Measurements from ENCODE around the gene SKI. TPM values are rescaled to one million over a fixed set of nuclear protein-coding genes. Genes with fewer than 3 reads are reported as not detected.

SKI gene
- total RNA-seq, 1 experiment from 2014 or later, result 53.7 TPM

- ChIA-PET CTCF (interaction anchor here (0.5 to 1.1 kb wide), 2 partner anchors 27 to 146 kb away, joined by 3 to 4 read pairs; no protein-coding TSS in a partner anchor), POLR2A (interaction anchor here (1.6 kb wide), 1 partner anchor 15 kb away, joined by 3 read pairs; no protein-coding TSS in a partner anchor)
- Mint-ChIP-seq H3K27me3 (ENCODE audit: insufficient read depth, unreplicated experiment) (no peaks in the 10 kb centered on the region), H3K36me3 (ENCODE audit: insufficient read depth, unreplicated experiment) (peaks cover 6% of the 10 kb centered on the region), H3K4me1 (ENCODE audit: insufficient read depth, unreplicated experiment) (peaks cover 29% of the 10 kb centered on the region), H3K27ac (ENCODE audit: low read depth, unreplicated experiment) (no peak overlapping the region), H3K4me3 (ENCODE audit: unreplicated experiment) (no peak overlapping the region), H3K9me3 (ENCODE audit: unreplicated experiment) (no peaks in the 10 kb centered on the region)
- BruUV-seq (replicated peaks), result no TSS peak
- intact Hi-C loops (cut with micrococcal nuclease), result no loop called here
- DNase-seq (ENCODE audit: unreplicated experiment), result no peak
- TF ChIP-seq CTCF (IDR thresholded peaks at IDR 0.05; ENCODE audit: unreplicated experiment), result no peak
These were observed 8.9 kb downstream of the SKI start for GRCh38 chr1:2236695-2237677.

GRCh38 chr1:2237773-2238172 lies 9.7 kb downstream of the SKI start:
- intact Hi-C loops (cut with micrococcal nuclease), result no loop called here
- no peak overlapping the region for H3K4me3 Mint-ChIP-seq (ENCODE audit: unreplicated experiment)
- POLR2A ChIA-PET, result no interaction called here
- peaks cover 25% of the 10 kb centered on the region for H3K4me1 Mint-ChIP-seq (ENCODE audit: insufficient read depth, unreplicated experiment)
- no peaks in the 10 kb centered on the region for H3K27me3 Mint-ChIP-seq (ENCODE audit: insufficient read depth, unreplicated experiment)
- H3K27ac Mint-ChIP-seq (ENCODE audit: low read depth, unreplicated experiment), result no peak overlapping the region
- TF ChIP-seq CTCF (IDR thresholded peaks at IDR 0.05; ENCODE audit: unreplicated experiment), result no peak
- H3K9me3 Mint-ChIP-seq (ENCODE audit: unreplicated experiment), result no peaks in the 10 kb centered on the region
- H3K36me3 Mint-ChIP-seq (ENCODE audit: insufficient read depth, unreplicated experiment), result no peaks in the 10 kb centered on the region
- CTCF ChIA-PET, result interaction anchor here (0.5 to 1.1 kb wide), 3 partner anchors 26 to 145 kb away, joined by 3 to 4 read pairs (median 3); no protein-coding TSS in a partner anchor
- no TSS peak for BruUV-seq (replicated peaks)
- no peak for DNase-seq (ENCODE audit: unreplicated experiment)

- intact Hi-C loops (cut with micrococcal nuclease), result no loop called here
- H3K27ac Mint-ChIP-seq (ENCODE audit: low read depth, unreplicated experiment), result no peak overlapping the region
- ChIA-PET CTCF (interaction anchor here (0.6 to 1.1 kb wide), 3 partner anchors 64 to 144 kb away, joined by 3 to 4 read pairs (median 3); no protein-coding TSS in a partner anchor), POLR2A (interaction anchor here (1.1 kb wide), 1 partner anchor 9 kb away, joined by 3 read pairs; no protein-coding TSS in a partner anchor)
- no peaks in the 10 kb centered on the region for H3K36me3 Mint-ChIP-seq (ENCODE audit: insufficient read depth, unreplicated experiment)
- H3K9me3 Mint-ChIP-seq (ENCODE audit: unreplicated experiment), result no peaks in the 10 kb centered on the region
- no TSS peak for BruUV-seq (replicated peaks)
- no peaks in the 10 kb centered on the region for H3K27me3 Mint-ChIP-seq (ENCODE audit: insufficient read depth, unreplicated experiment)
- no peak for DNase-seq (ENCODE audit: unreplicated experiment)
- no peak for TF ChIP-seq CTCF (IDR thresholded peaks at IDR 0.05; ENCODE audit: unreplicated experiment)
- no peak overlapping the region for H3K4me3 Mint-ChIP-seq (ENCODE audit: unreplicated experiment)
- H3K4me1 Mint-ChIP-seq (ENCODE audit: insufficient read depth, unreplicated experiment), result peaks cover 22% of the 10 kb centered on the region
These were observed 10.4 kb downstream of the SKI start for GRCh38 chr1:2238361-2239012.

GRCh38 chr1:2239013-2239370 lies 10.9 kb downstream of the SKI start:
- Mint-ChIP-seq H3K36me3 (ENCODE audit: insufficient read depth, unreplicated experiment) (no peaks in the 10 kb centered on the region), H3K4me1 (ENCODE audit: insufficient read depth, unreplicated experiment) (peaks cover 22% of the 10 kb centered on the region), H3K27me3 (ENCODE audit: insufficient read depth, unreplicated experiment) (no peaks in the 10 kb centered on the region), H3K9me3 (ENCODE audit: unreplicated experiment) (no peaks in the 10 kb centered on the region), H3K4me3 (ENCODE audit: unreplicated experiment) (no peak overlapping the region), H3K27ac (ENCODE audit: low read depth, unreplicated experiment) (no peak overlapping the region)
- intact Hi-C loops (cut with micrococcal nuclease), result no loop called here
- POLR2A ChIA-PET, result interaction anchor here (1.1 kb wide), 1 partner anchor 10 kb away, joined by 3 read pairs; no protein-coding TSS in a partner anchor
- no peak for TF ChIP-seq CTCF (IDR thresholded peaks at IDR 0.05; ENCODE audit: unreplicated experiment)
- CTCF ChIA-PET, result no interaction called here
- DNase-seq (ENCODE audit: unreplicated experiment), result no peak
- BruUV-seq (replicated peaks), result no TSS peak

Measured in MCF 10A (cell line).